ENCODE data around the gene DTX4.

Gene DTX4

DNA sequence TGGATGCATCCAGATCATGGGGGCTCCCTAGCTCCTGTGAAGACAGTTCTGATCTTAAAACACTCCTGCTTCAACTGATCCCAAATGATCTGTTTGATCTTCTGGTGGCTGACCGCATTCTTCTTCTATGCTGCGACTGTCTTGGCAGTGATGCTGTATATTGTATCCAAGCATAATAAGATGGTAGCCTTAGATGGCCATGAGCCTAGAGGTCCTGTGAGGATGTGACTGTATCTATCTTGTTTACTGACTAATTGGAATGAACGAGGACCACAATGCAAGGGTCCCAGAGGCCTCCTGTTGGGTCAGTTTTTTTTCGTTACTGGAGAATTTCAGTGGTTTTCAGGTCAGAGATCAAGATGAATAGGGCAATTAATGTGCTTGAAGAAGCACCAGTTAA is 47.9 kb downstream of the DTX4 start:
- no peak for DNase-seq (ENCODE audit: low read depth)

DNA sequence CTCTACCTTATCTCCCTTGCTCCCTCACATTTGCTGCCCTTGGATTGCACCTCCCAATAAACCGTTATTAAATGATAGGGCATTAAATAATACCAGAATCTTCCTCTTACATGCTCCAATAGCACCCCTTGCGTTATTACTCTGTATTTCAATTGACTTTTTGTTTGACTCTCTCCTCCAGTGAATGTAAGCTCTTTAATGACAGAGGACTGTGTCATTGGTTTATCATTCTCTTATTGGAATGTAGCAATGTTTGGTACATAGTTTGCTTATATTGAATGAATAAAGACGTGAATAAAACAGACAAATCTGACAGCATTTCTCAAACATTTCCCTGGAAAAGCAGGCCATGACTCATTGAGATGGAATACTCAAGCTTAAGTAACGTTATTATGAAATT is 49.5 kb downstream of the DTX4 start:
- DNase-seq (ENCODE audit: low read depth), result peak; percentile 80

- DNase-seq (ENCODE audit: low read depth), result no peak
These were observed 50.6 kb downstream of the DTX4 start for GRCh38 chr11:59222464-59223060.

DNA sequence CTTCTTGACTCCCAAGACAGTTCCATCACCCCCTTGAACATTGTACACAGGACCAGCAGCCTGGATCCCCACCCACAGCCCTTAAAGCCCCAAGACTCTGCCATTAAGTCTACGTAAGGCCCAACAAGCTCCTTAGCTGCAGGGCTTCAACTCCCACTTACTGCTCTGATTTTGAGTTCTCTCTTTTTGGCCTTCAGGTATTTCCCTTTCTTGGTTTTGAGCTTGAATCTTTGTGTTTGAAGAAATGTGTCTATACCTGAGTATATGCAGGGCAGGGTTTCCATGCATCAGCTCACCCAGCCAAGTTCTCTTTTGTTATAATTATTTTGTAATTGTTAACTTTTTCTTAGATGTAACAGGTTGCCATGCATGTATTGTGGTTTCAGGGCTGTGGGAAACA is 51.2 kb downstream of the DTX4 start:
- DNase-seq (ENCODE audit: low read depth), result no peak

DNA sequence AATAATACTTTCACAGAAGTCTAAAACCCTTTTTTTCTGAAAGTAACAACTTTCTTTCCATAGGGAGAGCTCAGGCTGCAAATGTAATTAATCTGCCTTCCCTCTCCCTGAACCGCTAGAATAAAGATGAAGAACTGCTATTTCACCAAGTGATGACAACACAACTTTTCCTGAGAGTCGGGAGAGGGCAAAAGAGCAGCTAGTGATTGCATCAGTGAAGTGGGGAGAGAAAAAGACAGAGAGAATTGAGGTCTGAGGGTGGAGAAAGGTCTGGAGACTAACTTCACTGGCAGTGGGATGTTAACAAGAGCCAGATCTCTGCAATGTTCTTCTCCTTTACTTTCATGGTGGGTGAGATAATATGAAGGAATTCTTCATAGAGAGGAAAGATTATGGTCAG is 51.7 kb downstream of the DTX4 start:
- DNase-seq (ENCODE audit: low read depth), result no peak

DNA sequence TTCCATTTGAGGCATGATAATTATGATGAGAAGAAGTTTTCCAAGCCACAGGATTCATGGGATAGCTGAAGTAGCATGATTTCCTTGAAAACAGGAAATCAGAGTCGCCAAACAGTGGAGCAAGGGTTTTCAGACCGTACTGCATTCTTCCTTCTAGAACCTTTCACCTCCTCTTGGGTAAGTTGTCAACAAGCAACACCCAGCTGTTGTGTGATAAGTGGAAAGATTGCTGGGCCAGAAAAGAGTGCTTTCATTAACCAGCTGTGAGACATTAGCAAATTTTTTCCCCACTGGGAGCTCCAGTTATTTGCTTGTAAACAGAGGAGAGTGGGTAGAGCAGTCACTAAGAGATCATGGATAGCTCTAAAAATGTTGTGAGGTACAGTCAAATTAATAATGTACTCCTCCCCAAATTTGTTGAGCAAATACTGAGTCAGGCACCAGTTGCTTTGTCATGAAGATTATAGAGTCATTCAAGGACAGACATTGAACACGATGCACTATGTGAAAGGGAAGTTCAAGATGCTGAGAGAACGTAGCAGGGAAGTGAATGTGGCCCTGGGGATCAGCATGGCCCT is 52.5 kb downstream of the DTX4 start:
- DNase-seq (ENCODE audit: low read depth), result no peak

GRCh38 chr11:59225017-59225416 is 53.1 kb downstream of the DTX4 start:
- DNase-seq (ENCODE audit: low read depth), result no peak

GRCh38 chr11:59226396-59226795 is 54.5 kb downstream of the DTX4 start:
- DNase-seq (ENCODE audit: low read depth), result no peak

DNA sequence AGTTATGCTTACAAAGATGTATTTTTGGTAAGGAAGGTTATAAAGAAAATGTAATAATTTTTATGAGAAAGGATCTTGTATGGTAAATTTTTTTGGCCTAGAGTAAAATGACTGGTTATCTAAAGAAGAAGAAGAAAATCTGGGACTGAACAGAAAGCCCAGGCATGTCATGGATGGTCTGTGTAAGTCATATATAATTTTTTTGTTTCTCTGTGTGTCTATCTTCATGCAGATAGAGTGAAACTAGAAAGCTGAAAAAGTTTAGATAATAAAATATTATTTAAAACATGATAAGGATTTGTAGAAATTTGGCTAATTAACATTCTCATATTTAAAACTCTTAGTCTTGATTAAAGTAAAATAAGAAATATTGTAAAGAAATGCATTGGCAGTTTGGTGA is 68.4 kb downstream of the DTX4 start:
- DNase-seq (ENCODE audit: low read depth), result no peak

GRCh38 chr11:59243633-59244032 is 71.7 kb downstream of the DTX4 start:
- peak; percentile 37 for DNase-seq (ENCODE audit: low read depth)

GRCh38 chr11:59247531-59248227 is 75.7 kb downstream of the DTX4 start:
- DNase-seq (ENCODE audit: low read depth), result peak; percentile 28

- DNase-seq (ENCODE audit: low read depth), result no peak
These were observed 77.6 kb downstream of the DTX4 start for GRCh38 chr11:59249535-59249934.

GRCh38 chr11:59253001-59253400 is 81.1 kb downstream of the DTX4 start:
- DNase-seq (ENCODE audit: low read depth), result no peak

DNA sequence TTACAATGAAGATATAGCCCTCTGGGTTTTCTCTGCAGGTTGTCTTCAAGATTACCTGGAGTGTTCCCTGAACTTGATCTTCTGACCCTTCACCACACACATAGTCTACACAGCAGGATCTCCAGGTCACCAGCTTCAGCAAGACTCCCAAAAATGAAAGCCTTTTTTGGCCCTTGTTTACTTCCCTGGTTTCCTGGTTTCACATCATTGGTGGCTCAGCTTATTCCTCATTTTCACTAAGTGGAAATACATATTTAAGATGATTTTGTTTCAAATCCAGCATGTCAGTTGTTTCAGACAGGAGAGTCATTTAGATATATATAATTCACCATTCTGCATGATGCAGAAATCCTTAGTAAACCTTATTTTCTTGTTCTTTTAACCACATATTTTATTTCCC is 82.4 kb downstream of the DTX4 start:
- DNase-seq (ENCODE audit: low read depth), result no peak

DNA sequence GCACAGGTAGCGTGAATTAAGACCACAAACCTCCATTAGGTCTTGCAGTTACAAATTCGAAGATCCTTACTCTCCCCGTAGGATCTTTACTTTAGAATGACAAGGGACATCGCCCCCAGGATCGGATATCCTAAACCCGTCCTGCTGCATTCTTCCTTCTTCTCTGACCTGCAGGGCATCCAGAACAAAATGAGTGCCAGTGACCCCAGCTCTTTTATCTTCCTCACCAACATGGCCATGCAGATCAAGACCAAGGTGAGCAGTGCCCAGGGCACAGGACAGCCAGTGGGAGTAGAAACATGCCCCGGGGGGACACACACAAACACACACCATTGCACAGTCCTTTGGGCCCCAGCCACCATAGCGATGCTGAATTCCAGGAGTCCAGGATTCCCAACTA is 83.3 kb downstream of the DTX4 start:
- no peak for DNase-seq (ENCODE audit: low read depth)
